Gastrocnemius medialis (tissue), 4 donors: ENCODE data around the gene LRRC8D. TPM values are rescaled to one million over a fixed set of nuclear protein-coding genes. Genes with fewer than 3 reads are reported as not detected.

Experiments used
- ATAC-seq, 2 donors: fragments of 150-250 bp; one replicate each; pipeline ENCODE4 v1.9.1; 2016
- DNase-seq, 2 donors: peaks; one replicate each; pipeline ENCODE4 v3.0.0-alpha.2; 2019
- H3K27ac ChIP-seq, 4 donors: fragments of 200-600 bp; sonication (generic); 1 replicate in 1 of 4; 2 replicates in 3 of 4; pipeline ENCODE4 v1.5.1; 2016 to 2018; ENCODE audit warnings: mild to moderate bottlenecking in 2 of 4, moderate library complexity in 1 of 4
- H3K27me3 ChIP-seq, 3 donors: fragments of 200-600 bp; sonication (generic) in 2 of 3; 1 replicate in 1 of 3; 2 replicates in 2 of 3; pipeline versions ENCODE4 v1.5.1 to v1.6.0; 2016 to 2019; ENCODE audit warnings: mild to moderate bottlenecking in 1 of 3, moderate library complexity in 1 of 3
- H3K36me3 ChIP-seq, 2 donors: fragments of 200-600 bp; sonication (generic) in 1 of 2; one replicate each; pipeline ENCODE4 v1.5.1; 2017 to 2018
- H3K4me1 ChIP-seq, 2 donors: fragments of 200-600 bp; sonication (generic) in 1 of 2; one replicate each; pipeline ENCODE4 v1.5.1; 2016 to 2017; ENCODE audit warnings: mild to moderate bottlenecking in 2 of 2
- H3K4me3 ChIP-seq, 4 donors: fragments of 200-600 bp; sonication (generic) in 3 of 4; 1 replicate in 1 of 4; 2 replicates in 3 of 4; pipeline ENCODE4 v1.5.1; 2016 to 2019; ENCODE audit warnings: mild to moderate bottlenecking in 2 of 4
- H3K9me3 ChIP-seq, 3 donors: fragments of 200-600 bp; sonication (generic) in 2 of 3; 1 replicate in 1 of 3; 2 replicates in 2 of 3; pipeline ENCODE4 v1.5.1; 2016 to 2019
- POLR2A ChIP-seq, 2 donors: fragments of 450-650 bp; IDR thresholded peaks; one replicate each; pipeline ENCODE4 v1.6.1; 2017; ENCODE audit warnings: antibody characterized with exemption in 2 of 2, mild to moderate bottlenecking in 2 of 2, moderate library complexity in 2 of 2
- in situ Hi-C, 4 donors: fragments of 200-750 bp; cut with MboI; loops; one replicate each; pipeline versions ENCODE4 v1.15.0 to v1.8.0; 2017; ENCODE audit warnings: low sequenced_read_pairs in 4 of 4
- intact Hi-C: fragments of 100-400 bp; cut with DNase I; formaldehyde crosslinking; loops from one replicate; pipeline ENCODE4 v1.15.1; 2023; ENCODE audit warnings: low total_unique reads
- total RNA-seq, 4 donors: library from RNA; depleted of rRNA; stranded (reverse); fragments of >200 nt; gene quantifications; one replicate each; pipeline versions ENCODE4 v1.1.0 to v1.2.3, GENCODE V29; 2016
- TF ChIP-seq, protein P1 (sequence below), 5 experiments: fragments of 450-650 bp in 3 of 5; fragments of 200-600 bp in 2 of 5; sonication (generic) in 2 of 5; IDR thresholded peaks in 4 of 5; conservative IDR thresholded peaks in 1 of 5; 1 replicate in 4 of 5; 2 replicates in 1 of 5; pipeline ENCODE4 v1.5.1; 2016 to 2019; ENCODE audit warnings: antibody characterized with exemption in 5 of 5, mild to moderate bottlenecking in 3 of 5, moderate library complexity in 3 of 5

Gene LRRC8D
- total RNA-seq, 4 donors from 2014 or later = 3.0 to 15.0 (median 9.2) TPM

DNA sequence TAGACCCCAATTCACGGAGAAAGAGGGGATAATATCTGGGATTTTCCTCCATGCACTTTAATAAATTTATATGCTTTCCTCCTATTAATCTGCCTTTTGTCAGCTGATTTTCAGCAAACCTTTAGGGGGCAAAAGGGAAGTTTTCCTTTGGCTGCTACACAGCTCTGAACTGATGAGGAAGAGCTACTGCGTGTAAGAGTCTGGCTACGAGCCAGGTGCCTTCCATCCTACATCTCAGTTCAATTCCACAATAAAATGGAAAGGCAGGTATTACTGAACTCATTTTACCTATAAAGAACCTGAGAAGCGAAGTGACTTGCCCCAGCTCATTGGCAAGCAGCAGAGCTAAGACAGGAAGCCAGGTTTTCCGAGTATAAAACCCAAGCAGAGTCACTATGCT lies 145.8 kb downstream of the LRRC8D start:
- DNase-seq (no peak), ATAC-seq (no peak)
- H3K4me1 ChIP-seq = peaks cover 0 to 2% of the 10 kb centered on the region in 2 donors
- H3K9me3 ChIP-seq = no peaks in the 10 kb centered on the region
- H3K27ac ChIP-seq = no peak overlapping the region
- no peaks in the 10 kb centered on the region for H3K27me3 ChIP-seq
- H3K4me3 ChIP-seq = no peak overlapping the region
- no peaks in the 10 kb centered on the region for H3K36me3 ChIP-seq
- in situ Hi-C loops = no loop called here
- TF ChIP-seq, protein P1, sequence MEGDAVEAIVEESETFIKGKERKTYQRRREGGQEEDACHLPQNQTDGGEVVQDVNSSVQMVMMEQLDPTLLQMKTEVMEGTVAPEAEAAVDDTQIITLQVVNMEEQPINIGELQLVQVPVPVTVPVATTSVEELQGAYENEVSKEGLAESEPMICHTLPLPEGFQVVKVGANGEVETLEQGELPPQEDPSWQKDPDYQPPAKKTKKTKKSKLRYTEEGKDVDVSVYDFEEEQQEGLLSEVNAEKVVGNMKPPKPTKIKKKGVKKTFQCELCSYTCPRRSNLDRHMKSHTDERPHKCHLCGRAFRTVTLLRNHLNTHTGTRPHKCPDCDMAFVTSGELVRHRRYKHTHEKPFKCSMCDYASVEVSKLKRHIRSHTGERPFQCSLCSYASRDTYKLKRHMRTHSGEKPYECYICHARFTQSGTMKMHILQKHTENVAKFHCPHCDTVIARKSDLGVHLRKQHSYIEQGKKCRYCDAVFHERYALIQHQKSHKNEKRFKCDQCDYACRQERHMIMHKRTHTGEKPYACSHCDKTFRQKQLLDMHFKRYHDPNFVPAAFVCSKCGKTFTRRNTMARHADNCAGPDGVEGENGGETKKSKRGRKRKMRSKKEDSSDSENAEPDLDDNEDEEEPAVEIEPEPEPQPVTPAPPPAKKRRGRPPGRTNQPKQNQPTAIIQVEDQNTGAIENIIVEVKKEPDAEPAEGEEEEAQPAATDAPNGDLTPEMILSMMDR (IDR thresholded peaks at IDR 0.05 in 4 of 5, conservative IDR thresholded peaks at IDR 0.05 in 1 of 5) = no peak
- no peak for TF ChIP-seq POLR2A (IDR thresholded peaks at IDR 0.05)
- intact Hi-C loops = no loop called here

DNA sequence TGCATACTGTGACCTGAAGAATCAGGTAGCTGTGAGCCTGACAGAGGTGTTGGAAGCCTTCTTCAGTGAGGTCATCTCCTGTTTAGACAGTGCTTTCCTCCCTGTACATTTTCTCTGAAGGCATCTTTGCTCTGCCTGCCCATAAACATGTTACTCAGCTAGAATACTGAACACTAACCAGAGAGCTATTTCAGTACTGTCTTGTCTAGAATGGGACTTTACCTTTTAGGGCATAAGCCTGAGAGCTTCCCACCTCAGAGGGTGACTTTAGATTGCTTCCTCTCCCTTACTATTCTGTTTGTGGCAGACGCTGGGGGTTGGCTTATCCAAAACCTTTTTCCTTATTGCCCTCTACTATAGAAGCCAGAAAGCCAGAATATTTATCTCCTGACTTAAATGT lies 150.8 kb downstream of the LRRC8D start:
- H3K4me3 ChIP-seq = no peak overlapping the region
- no peaks in the 10 kb centered on the region for H3K36me3 ChIP-seq
- H3K9me3 ChIP-seq = no peaks in the 10 kb centered on the region
- no peaks in the 10 kb centered on the region for H3K27me3 ChIP-seq
- TF ChIP-seq, protein P1 (IDR thresholded peaks at IDR 0.05 in 4 of 5, conservative IDR thresholded peaks at IDR 0.05 in 1 of 5) = no peak
- TF ChIP-seq POLR2A (IDR thresholded peaks at IDR 0.05) = no peak
- no peaks in the 10 kb centered on the region for H3K4me1 ChIP-seq
- DNase-seq (no peak), ATAC-seq (no peak)
- intact Hi-C loops (no loop called here), in situ Hi-C loops (no loop called here)
- H3K27ac ChIP-seq = no peak overlapping the region

DNA sequence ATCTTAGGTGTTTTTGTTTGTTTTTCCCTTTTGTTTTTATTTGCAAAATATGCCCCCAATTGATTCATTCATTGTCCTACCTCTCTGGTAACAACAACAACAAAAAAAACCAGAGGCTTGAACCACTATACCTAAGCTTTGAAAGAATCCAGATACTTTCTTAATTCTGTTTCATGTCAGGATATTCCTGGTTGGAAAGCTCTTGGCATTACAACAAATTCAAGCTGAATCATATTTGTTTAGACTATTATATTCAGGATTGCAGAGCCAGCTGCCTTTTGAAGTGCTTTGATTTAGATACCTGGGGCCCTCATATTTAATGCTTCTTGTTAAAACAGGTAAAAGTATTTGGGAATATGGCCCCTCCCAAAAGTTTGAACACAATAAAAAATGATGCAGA lies 151.2 kb downstream of the LRRC8D start:
- Histone ChIP-seq H3K27ac (no peak overlapping the region), H3K4me1 (no peaks in the 10 kb centered on the region), H3K27me3 (no peaks in the 10 kb centered on the region), H3K9me3 (no peaks in the 10 kb centered on the region), H3K36me3 (no peaks in the 10 kb centered on the region), H3K4me3 (no peak overlapping the region)
- DNase-seq (no peak), ATAC-seq (no peak)
- TF ChIP-seq, protein P1 (IDR thresholded peaks at IDR 0.05 in 4 of 5, conservative IDR thresholded peaks at IDR 0.05 in 1 of 5) = no peak
- TF ChIP-seq POLR2A (IDR thresholded peaks at IDR 0.05) = no peak
- intact Hi-C loops = no loop called here
- in situ Hi-C loops = no loop called here

DNA sequence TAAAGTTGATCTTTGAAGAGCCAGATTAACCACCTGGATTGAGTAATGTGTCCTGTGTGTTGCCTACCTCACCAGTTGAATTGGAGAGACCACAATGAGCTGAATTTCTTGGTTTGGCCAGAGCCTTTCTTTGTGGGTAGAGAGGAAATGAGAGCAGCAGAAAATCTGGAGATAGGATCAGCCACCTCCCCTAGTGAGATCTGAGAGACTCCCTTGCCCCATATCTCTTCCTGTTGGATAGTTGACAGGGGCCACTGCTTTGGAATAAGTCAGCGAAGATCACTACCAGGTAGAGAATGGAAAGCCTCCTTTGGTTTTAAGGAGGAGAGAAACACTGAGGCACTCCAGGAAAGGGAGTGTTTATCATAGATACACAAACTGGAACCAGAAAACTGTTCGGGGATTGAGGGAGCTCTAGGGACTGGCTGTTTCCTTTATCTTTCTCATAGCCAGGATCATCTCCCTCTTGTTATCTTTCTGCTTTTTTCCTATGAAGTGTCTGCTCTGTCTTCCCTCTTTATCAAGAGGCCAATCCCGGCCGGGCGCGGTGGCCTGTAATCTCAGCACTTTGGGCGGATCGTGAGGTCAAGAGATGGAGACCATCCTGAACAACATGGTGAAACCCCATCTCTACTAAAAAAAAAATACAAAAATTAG lies 152.8 kb downstream of the LRRC8D start:
- Histone ChIP-seq H3K27ac (no peak overlapping the region), H3K4me1 (no peaks in the 10 kb centered on the region), H3K36me3 (no peaks in the 10 kb centered on the region), H3K27me3 (no peaks in the 10 kb centered on the region), H3K4me3 (no peak overlapping the region), H3K9me3 (no peaks in the 10 kb centered on the region)
- TF ChIP-seq, protein P1 (IDR thresholded peaks at IDR 0.05 in 4 of 5, conservative IDR thresholded peaks at IDR 0.05 in 1 of 5) = no peak
- TF ChIP-seq POLR2A (IDR thresholded peaks at IDR 0.05) = no peak
- in situ Hi-C loops (no loop called here), intact Hi-C loops (no loop called here)
- no peak for ATAC-seq
- no peak for DNase-seq

DNA sequence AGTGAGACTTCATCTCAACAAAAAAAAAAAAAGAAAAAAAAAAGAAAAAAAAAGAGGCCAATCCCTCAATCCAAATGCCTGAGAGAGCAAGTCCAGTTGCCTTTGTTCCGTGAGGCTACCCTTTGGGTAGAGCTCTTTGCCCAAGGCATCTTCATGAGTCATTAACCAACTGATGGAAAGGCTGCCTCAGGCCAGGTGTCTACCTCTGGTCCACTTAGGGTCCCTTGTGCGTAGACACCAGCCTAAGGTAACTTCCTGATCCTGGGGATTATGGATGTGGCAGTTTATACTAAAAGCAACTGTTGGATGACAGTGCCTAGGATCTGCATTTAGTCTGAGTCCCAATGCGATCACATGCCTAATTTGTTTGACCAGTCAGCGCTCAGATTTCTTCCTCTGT lies 153.4 kb downstream of the LRRC8D start:
- in situ Hi-C loops (no loop called here), intact Hi-C loops (no loop called here)
- H3K4me1 ChIP-seq = no peaks in the 10 kb centered on the region
- no peaks in the 10 kb centered on the region for H3K36me3 ChIP-seq
- TF ChIP-seq, protein P1 (IDR thresholded peaks at IDR 0.05 in 4 of 5, conservative IDR thresholded peaks at IDR 0.05 in 1 of 5) = no peak
- TF ChIP-seq POLR2A (IDR thresholded peaks at IDR 0.05) = no peak
- DNase-seq (no peak), ATAC-seq (no peak)
- no peak overlapping the region for H3K27ac ChIP-seq
- H3K4me3 ChIP-seq = no peak overlapping the region
- H3K27me3 ChIP-seq = no peaks in the 10 kb centered on the region
- H3K9me3 ChIP-seq = no peaks in the 10 kb centered on the region
